ENCODE data around the gene LYPD6B.

Gene LYPD6B

DNA sequence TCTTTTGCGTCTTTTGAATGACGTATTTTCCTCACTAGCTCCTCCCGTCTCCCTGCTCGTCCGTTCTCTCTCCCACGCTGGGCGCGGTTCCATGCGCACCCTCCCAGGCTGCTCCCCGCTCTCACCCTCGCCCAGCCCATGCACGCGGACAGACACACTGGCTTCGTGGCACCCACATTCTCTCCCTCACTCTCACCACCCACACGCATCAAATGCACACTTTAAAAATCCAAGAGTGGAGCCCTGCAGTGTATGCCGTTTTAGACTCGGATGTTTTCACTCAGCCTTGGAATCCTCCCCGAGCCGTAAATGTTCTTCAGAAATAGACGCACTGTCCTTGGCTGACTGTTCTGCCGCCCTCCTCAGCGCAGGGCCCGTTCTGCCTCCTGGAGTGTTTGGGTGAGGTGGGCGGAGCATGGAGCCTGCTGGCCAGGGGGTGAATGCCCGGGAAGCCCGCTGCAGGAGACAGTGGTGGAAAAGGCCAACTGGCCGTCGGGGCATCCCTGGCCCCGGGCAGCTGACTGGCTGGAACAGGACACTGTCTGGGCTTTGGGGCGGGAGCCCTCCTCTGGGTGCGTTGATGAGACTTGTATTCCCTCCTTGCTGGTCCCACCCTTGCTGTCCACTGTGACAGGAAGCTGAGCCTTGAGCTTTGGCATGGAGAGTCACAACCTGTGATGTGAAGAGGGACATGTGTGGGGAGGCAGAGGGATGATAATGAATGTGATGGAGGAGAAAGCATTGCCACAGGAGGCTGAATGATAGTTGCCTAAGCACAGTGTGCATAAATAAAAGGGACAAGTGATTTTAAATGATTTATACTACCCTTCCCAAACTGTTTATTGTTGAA lies 35.4 kb upstream of the LYPD6B start:
- no peak overlapping the region for H3K4me3 ChIP-seq (ENCODE audit: low read length)
- no peak for TF ChIP-seq ZNF274 (IDR thresholded peaks at IDR 0.05; ENCODE audit: low read depth, low read length)

DNA sequence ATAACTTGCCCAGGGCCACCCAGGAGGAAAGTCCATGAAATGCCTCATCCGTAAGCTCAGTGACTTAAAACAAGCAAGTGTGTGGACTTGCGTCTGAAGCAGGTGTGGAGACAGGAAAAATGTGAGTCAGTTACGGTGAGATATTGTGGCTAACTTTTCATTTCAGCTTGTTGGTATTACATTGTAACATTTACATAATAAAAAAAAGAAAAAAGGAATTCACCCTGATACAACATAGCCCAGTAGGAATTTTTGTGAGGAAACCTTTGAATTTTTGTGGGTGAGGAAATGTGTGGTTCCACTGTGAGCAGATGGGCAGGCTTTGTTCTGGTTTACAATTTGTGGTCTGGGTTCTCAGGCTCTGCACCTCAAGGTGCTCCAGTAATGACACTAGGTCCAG lies 33.7 kb upstream of the LYPD6B start:
- TF ChIP-seq ZNF274 (IDR thresholded peaks at IDR 0.05; ENCODE audit: low read depth, low read length), result no peak

DNA sequence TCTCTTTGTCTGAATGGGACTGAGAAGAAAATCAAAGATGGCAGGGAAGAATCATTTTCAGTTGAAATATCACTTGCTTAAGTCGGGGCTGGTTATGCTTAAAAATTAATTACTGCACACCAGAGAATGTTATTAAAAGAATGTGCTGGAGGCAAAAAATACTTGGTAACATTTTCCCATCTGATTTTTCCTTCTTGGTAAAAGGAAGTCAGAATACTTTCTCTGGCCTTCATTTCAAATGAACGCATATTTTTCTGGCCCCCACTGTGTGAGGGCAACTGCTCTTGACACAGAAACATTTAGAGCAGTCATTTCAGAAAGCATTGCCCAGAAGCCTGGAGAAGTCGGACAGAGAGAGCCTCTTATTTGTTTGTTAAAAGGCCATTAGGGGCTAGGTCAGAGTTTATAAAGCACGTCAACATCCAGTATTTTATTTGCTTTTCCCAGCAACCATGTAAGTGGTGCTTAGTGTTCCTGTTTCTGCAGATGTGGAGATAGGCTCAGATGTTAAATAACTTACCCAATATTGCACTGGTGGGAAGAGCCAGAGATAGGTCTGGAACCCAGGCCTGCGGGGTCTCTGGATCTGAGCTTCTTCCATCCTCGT lies 32.9 kb upstream of the LYPD6B start:
- no peak for TF ChIP-seq ZNF274 (IDR thresholded peaks at IDR 0.05; ENCODE audit: low read depth, low read length)

More for the DNA sequence above, 33.7 kb upstream of the LYPD6B start:
- H3K4me3 ChIP-seq (ENCODE audit: low read length), result no peak overlapping the region

DNA sequence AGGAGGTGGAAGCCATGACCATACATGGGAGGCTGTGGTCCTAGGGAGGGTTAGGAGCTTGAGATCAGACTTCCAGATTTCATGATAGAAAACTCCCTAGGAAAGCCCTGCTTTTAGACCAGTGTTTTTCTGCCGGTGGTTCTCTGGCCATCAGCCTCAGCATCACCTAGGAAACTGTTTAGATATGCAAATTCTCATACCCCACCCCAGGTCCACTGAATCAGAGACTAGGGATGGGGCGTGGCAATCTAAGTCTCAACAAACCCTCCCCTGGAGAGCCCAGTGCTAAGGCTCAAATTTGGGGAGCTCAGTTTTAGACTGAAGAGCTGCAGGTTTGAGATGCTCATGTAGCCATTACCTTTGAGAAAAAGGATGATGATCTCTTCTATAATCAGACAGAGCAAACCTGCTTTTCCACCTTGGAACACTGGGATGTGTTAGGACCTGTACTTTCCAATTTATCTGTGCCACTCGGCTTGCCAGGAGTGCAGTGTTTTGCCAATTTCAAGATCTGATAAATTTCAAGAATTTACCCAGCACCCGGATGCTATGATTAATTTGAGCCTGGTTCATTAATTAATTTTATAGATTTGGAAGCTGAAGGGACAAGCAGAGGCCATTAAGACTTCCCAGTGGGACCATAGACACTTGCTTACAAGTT lies 31.5 kb upstream of the LYPD6B start:
- TF ChIP-seq ZNF274 (IDR thresholded peaks at IDR 0.05; ENCODE audit: low read depth, low read length), result no peak
- H3K4me3 ChIP-seq (ENCODE audit: low read length), result no peak overlapping the region

More for the DNA sequence above, 32.9 kb upstream of the LYPD6B start:
- H3K4me3 ChIP-seq (ENCODE audit: low read length), result no peak overlapping the region

DNA sequence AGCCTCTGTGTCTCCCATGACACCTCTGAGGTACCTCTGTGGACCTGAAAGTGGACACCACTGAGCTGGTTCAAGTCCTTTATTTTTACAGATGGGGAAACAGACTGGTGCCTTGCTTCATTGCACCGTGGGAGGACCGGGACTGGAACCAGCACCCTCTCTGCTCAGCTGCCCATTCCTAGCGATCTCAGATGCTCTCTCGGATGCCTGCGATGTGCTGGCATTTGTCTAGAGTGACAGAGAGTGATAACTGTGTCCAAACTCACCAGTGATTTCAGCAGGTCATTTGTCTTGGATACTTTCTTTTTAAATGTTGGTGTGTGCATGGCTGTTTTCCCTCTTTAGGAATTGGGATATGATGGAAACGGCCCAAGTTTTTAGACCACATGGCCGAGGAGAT lies 30.1 kb upstream of the LYPD6B start:
- no peak for TF ChIP-seq ZNF274 (IDR thresholded peaks at IDR 0.05; ENCODE audit: low read depth, low read length)
- H3K4me3 ChIP-seq (ENCODE audit: low read length), result no peak overlapping the region

DNA sequence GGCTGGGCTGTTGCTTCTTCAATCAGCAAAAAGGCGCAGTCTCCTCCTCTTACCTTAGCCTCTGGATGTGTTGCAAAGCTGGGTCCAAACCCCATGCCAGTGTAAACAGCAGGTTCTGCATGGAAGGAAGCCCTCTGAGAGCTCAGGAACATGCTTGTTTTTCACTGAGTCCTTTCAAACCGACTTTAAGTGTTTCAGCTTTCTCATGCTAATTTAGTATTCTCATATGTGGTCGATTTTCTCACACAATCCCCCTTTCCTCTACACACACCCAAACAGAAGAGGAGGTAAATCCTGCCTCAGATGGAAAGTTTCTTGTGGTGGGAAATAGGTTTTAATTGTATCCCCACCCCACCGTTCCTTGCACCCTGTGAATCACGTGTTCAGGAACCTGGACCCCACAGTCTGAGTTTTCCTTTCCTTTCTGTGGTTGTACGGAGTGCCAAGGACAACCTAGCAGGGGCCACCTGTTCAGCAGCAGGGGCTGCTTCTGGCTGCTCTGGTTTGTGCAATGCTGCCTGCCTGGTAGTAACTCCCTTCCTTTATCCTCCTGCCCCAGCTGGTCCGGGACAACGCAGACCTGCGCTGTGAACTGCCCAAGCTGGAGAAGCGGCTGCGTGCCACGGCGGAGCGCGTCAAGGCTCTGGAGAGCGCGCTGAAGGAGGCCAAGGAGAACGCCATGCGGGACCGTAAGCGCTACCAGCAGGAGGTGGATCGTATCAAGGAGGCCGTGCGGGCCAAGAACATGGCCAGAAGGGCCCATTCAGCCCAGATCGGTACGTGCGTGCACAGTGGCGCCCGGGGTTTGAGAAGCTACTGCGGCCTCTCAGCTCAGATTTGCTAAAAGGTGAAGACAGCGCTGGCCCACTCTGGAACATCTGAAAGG lies 28.7 kb upstream of the LYPD6B start:
- H3K4me3 ChIP-seq (ENCODE audit: low read length), result no peak overlapping the region
- TF ChIP-seq ZNF274 (IDR thresholded peaks at IDR 0.05; ENCODE audit: low read depth, low read length), result no peak

DNA sequence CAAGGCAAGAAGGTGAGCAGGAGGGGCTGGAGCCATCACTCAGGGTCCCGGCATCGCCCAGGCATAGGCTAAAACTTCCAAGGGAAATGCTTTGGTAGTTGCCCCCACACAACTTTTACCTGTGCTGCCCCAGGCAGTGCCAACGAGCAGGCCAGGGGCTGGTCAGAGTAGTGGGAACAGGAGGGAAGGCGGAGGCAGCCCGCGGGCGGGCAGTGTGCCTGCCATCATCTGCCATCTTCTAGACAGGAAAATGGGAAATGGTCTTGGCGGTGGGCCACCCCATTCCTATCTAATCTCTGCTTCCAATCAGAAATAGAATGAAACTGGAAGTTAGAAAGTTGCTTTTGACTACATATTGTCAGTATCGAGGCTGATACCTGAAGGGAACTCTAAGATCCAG lies 26.0 kb upstream of the LYPD6B start:
- H3K4me3 ChIP-seq (ENCODE audit: low read length), result no peak overlapping the region
- no peak for TF ChIP-seq ZNF274 (IDR thresholded peaks at IDR 0.05; ENCODE audit: low read depth, low read length)

DNA sequence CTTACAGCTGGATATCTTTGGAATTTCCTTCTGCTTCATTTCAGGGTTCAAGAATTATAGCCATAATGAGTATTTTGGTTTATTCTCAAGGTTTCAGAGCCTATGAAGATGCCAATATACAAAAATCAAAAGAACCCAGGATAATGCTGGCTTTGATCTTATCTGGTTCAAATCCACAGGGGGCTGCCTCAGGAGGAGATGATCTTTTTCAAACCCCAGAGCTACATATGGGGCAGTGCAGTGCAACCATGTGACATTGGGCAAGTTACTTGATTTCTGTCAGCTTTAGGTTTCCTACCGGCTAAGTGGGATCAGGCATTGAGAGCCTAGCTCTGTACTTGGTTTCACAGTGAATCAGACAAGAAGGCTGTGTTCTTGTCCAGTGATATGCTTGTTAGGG lies 23.0 kb upstream of the LYPD6B start:
- TF ChIP-seq ZNF274 (IDR thresholded peaks at IDR 0.05; ENCODE audit: low read depth, low read length), result no peak
- no peak overlapping the region for H3K4me3 ChIP-seq (ENCODE audit: low read length)

DNA sequence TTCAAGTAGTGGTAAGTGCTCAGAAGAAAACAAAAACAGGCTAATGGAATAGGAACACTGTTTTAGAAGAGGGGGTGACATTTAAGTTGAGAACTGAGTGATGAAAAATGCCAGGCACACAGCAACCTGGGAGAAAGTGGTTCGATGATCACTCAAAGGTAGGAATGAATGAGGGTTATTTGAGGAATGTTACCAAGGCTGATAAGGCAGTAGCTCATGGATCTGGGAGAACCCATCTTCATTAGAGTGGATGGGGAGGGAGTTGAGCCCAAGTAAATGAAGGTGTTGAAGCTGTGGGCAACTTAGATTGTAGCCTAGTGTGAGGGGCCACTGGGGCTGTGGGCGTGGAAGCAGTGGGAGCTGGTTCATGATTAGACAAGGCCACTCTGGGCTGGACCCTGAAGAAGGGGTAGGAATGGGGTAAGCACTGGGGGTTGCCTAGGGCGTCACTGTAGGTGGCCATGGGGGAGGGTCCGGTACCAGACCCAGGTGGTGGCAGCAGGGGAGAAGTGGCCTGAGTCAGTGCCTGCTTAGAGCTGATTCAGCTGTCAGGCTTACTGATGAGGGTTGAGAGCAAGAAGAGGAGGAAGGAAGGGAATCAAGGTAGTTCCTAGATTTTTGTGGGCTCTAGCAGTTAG lies 22.5 kb upstream of the LYPD6B start:
- TF ChIP-seq ZNF274 (IDR thresholded peaks at IDR 0.05; ENCODE audit: low read depth, low read length), result no peak
- H3K4me3 ChIP-seq (ENCODE audit: low read length), result no peak overlapping the region

DNA sequence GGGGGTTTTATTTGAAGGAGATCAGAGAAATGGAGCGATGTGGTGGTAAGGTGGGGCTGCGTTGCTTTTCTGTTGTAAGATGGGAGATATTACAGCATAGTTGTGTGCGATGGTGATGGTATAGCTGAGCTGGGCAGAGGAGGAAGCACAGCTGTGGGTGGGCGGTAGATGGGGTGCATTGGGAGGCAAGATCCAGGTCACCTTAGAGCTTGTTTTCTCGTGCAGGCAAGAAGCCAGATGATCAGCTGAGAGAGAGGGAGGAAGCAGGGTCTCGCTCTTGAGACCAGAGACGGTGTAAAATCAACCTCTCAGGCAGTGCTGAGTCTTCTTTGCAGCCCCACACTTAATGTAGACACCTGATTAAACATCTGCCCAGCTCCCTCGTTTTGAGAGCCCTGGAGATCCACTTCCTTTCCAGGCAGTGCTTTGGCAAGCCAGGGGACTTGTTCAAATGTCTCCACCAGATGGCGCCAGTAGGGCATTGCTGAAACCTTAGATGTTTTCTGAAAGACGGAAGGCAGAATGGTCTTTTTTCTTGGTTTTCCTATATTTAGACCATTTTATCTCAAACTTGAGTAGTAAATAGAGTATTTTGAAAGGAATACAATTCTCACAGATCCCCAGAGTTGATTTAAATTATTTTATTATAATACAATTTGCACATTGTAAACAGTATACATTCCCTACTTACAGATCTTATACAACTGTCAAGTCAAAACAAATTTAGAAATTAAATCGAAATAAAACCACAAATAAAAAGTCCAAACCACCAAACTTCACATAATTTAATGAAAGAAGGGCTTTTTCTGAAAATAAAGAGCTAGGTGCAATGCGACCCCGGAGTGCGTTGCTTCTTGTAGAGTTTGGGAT lies 21.1 kb upstream of the LYPD6B start:
- TF ChIP-seq ZNF274 (IDR thresholded peaks at IDR 0.05; ENCODE audit: low read depth, low read length), result no peak
- no peak overlapping the region for H3K4me3 ChIP-seq (ENCODE audit: low read length)

DNA sequence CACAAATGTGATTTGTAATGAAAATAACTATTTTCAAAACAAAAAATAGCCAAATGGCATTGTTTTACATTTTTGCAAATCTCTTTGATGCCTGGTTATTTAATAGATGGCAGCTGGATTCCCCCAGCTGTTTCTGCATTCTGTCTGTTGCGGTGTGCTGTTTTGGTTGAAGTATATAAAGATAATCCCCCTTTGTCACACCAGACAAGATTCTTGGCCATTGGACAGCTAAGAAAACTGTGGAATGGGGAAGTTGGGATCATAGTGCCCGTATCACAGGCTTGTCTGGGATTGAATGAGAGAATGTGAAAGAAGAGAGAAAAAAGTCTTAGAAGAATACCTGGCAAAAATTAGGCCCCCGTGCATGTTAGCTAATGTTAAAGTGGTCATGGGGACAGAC lies 19.5 kb upstream of the LYPD6B start:
- no peak for TF ChIP-seq ZNF274 (IDR thresholded peaks at IDR 0.05; ENCODE audit: low read depth, low read length)
- H3K4me3 ChIP-seq (ENCODE audit: low read length), result no peak overlapping the region

DNA sequence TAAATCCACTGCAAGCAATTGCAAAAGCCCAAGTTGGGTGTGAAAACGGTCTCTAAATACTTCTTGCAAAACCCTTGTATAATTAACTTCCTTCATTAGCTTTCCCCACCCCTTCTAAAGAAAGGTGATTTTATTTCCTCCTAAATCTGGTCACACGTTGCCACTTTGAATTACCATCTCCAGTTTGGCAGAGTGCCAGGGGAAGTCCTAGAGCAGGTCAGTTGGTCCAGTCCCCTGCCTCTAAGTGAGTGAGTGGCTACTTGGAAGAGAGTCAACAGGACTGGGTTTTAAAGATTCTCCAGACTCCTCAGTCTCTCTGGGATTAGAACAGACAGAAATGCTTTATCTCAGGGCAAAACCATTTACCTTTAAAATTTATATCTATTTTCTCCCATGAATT lies 18.7 kb upstream of the LYPD6B start:
- no peak overlapping the region for H3K4me3 ChIP-seq (ENCODE audit: low read length)
- TF ChIP-seq ZNF274 (IDR thresholded peaks at IDR 0.05; ENCODE audit: low read depth, low read length), result no peak

DNA sequence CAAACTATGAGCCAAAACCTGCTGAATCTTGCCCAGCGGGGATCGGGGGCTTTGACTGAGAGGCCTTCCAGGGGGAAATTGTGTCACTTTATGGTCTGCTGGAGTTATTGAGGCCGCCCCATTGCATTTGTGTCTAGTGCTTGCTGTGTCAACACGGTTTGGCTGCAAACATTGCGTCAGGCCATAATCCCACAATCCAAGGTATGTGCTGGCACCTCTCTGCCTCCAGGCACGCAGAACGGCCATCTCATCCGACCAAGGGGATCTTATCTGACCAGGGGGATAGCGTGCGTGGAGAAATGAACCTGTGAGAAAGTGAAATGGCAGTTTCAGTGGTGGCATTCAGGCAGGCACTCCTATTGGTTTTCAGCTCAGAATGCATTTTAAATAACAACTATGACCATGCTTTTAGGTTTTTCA lies 18.1 kb upstream of the LYPD6B start:
- no peak overlapping the region; the same call in 1 of the 2 replicates for H3K4me3 ChIP-seq (ENCODE audit: low read length)
- no peak for TF ChIP-seq ZNF274 (IDR thresholded peaks at IDR 0.05; ENCODE audit: low read depth, low read length)

Data from GM08714 (cell line).